ENCODE results near the gene SKA2. TPM values are rescaled to one million over a fixed set of nuclear protein-coding genes. Genes with fewer than 3 reads are reported as not detected.

The SKA2 gene
- total RNA-seq, 1 donor from 2014 or later = 60.2 TPM

- H3K4me1 Mint-ChIP-seq (ENCODE audit: unreplicated experiment) = no peaks in the 10 kb centered on the region
- DNase-seq (ENCODE audit: extremely low spot score, unreplicated experiment) = no peak
- no peaks in the 10 kb centered on the region for H3K27me3 Mint-ChIP-seq (ENCODE audit: unreplicated experiment)
- no peaks in the 10 kb centered on the region for H3K9me3 Mint-ChIP-seq (ENCODE audit: unreplicated experiment)
- H3K4me3 Mint-ChIP-seq (ENCODE audit: unreplicated experiment) = no peak overlapping the region
- no peak overlapping the region for H3K27ac Mint-ChIP-seq (ENCODE audit: unreplicated experiment)
- H3K36me3 Mint-ChIP-seq (ENCODE audit: unreplicated experiment) = peaks cover 36% of the 10 kb centered on the region
- TF ChIP-seq, protein P1, sequence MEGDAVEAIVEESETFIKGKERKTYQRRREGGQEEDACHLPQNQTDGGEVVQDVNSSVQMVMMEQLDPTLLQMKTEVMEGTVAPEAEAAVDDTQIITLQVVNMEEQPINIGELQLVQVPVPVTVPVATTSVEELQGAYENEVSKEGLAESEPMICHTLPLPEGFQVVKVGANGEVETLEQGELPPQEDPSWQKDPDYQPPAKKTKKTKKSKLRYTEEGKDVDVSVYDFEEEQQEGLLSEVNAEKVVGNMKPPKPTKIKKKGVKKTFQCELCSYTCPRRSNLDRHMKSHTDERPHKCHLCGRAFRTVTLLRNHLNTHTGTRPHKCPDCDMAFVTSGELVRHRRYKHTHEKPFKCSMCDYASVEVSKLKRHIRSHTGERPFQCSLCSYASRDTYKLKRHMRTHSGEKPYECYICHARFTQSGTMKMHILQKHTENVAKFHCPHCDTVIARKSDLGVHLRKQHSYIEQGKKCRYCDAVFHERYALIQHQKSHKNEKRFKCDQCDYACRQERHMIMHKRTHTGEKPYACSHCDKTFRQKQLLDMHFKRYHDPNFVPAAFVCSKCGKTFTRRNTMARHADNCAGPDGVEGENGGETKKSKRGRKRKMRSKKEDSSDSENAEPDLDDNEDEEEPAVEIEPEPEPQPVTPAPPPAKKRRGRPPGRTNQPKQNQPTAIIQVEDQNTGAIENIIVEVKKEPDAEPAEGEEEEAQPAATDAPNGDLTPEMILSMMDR (IDR thresholded peaks at IDR 0.05) = no peak
Observed at GRCh38 chr17:59067756-59068155, 87.2 kb downstream of the SKA2 start.

DNA sequence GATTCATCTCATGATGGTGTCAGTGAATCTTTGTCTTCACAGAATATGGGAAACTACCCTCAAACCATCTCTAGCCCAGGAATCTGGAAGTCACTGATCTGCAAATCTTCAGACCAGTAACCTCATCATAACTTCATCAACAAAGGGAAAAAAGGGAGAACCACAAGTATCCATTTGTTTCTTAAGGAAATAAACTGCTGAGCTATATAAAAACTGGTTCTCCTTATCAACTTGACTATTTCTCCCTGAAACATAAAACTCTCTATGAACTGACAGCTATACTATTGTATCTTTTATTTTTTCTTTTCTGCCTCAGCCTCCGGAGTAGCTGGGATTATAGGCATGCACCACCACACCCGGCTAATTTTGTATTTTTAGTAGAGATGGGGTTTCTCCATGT, 87.6 kb downstream of the SKA2 start:
- no peak for DNase-seq (ENCODE audit: extremely low spot score, unreplicated experiment)
- Mint-ChIP-seq H3K4me1 (ENCODE audit: unreplicated experiment) (no peaks in the 10 kb centered on the region), H3K9me3 (ENCODE audit: unreplicated experiment) (peaks cover 3% of the 10 kb centered on the region), H3K36me3 (ENCODE audit: unreplicated experiment) (peaks cover 40% of the 10 kb centered on the region), H3K4me3 (ENCODE audit: unreplicated experiment) (no peak overlapping the region), H3K27ac (ENCODE audit: unreplicated experiment) (no peak overlapping the region), H3K27me3 (ENCODE audit: unreplicated experiment) (no peaks in the 10 kb centered on the region)
- TF ChIP-seq, protein P1 (IDR thresholded peaks at IDR 0.05) = no peak

- H3K4me3 Mint-ChIP-seq (ENCODE audit: unreplicated experiment) = no peak overlapping the region
- peaks cover 35% of the 10 kb centered on the region for H3K36me3 Mint-ChIP-seq (ENCODE audit: unreplicated experiment)
- no peak overlapping the region for H3K27ac Mint-ChIP-seq (ENCODE audit: unreplicated experiment)
- no peaks in the 10 kb centered on the region for H3K4me1 Mint-ChIP-seq (ENCODE audit: unreplicated experiment)
- H3K27me3 Mint-ChIP-seq (ENCODE audit: unreplicated experiment) = no peaks in the 10 kb centered on the region
- TF ChIP-seq, protein P1 (IDR thresholded peaks at IDR 0.05) = no peak
- H3K9me3 Mint-ChIP-seq (ENCODE audit: unreplicated experiment) = peaks cover 3% of the 10 kb centered on the region
- DNase-seq (ENCODE audit: extremely low spot score, unreplicated experiment) = no peak
Observed at GRCh38 chr17:59062509-59062908, 92.5 kb downstream of the SKA2 start.

Small RNA genes within 50 kb of the gene (microRNA-seq; reads per million reads assigned to microRNA genes)
- gene MIR301A (ENCODE audit: unreplicated experiment) (272 reads per million, percentile 64 among the genes with 10 or more reads in this experiment), gene MIR454 (ENCODE audit: unreplicated experiment) (1,500 reads per million, percentile 82 among the genes with 10 or more reads in this experiment)

Other genes with a start within 250 kb of the SKA2 start
- gene TRIM37, start 48.3 kb downstream of the SKA2 start, total RNA-seq = 32.6 and 35.9 TPM in 2 replicates
- 11.1 TPM in 2 replicates for gene PRR11, start 560 bp upstream of the SKA2 start, total RNA-seq
- 18.5 and 21.5 TPM in 2 replicates for gene SMG8, start 54.8 kb upstream of the SKA2 start, total RNA-seq
- gene GDPD1, start 65.3 kb upstream of the SKA2 start, total RNA-seq = 3.0 and 3.3 TPM in 2 replicates
- gene YPEL2, start 176.5 kb upstream of the SKA2 start, total RNA-seq = 18.1 and 18.9 TPM in 2 replicates